Bone marrow (tissue), 2 donors: ENCODE results near the gene MMP27.
"Not testable (repeated sequence)": the region's sequence is repeated elsewhere in the genome, so short reads cannot be mapped to it uniquely, and the experiment has no call there.

Source experiments
- DNase-seq, 2 donors: peaks; one replicate each; lab custom pipeline; 2025; lab: John Stamatoyannopoulos, UW

The MMP27 gene

DNA sequence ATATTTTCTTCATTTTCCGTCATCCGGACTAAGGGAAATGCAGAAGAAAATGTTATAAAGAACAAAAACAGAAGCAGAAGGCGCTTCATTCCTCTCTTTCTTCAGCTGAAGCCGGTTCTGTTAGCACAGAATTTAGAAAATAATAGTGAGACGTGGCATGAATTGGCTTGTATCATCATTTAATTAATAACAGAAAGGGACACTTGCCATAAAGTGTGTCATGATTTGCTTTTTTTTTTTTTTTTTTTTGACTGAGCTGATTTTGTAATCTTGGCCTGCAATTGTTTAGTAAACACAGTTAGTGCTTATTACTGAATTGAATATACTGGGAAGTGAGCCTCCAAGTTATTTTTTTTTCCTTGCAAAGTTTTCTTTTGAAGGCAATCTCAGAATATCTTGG is at the start of gene MMP27:
Gene MMP27, minus strand, starts transcription at position 144 of the 400 bp plus-strand sequence. Its CDS starts 55 bp downstream, at position 89.
- DNase-seq: no peak

- no peak for DNase-seq
Observed at GRCh38 chr11:102753267-102753666, 47.7 kb upstream of the MMP27 start.

DNA sequence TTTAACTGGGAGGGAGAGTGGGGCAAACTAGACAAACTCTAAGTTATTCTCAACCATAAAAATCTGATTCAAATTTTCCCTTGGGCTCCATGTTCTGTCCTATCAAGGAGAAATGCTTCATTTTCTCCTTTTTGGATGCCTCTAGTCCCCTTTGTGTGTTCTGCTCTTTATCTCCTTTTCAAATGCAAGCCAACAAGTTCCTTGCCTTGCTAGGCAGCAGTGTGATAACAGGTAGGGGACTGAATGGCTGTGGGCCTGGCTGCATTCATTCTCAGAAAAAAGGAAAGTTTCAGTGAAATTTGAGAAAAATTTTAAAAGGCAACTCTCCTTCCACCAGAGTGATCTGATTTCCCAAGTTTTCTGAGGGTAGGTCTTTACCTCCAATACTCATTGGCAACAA is 46.1 kb upstream of the MMP27 start:
- no peak for DNase-seq

- DNase-seq: no peak
Observed at GRCh38 chr11:102749101-102749722, 43.6 kb upstream of the MMP27 start.

DNA sequence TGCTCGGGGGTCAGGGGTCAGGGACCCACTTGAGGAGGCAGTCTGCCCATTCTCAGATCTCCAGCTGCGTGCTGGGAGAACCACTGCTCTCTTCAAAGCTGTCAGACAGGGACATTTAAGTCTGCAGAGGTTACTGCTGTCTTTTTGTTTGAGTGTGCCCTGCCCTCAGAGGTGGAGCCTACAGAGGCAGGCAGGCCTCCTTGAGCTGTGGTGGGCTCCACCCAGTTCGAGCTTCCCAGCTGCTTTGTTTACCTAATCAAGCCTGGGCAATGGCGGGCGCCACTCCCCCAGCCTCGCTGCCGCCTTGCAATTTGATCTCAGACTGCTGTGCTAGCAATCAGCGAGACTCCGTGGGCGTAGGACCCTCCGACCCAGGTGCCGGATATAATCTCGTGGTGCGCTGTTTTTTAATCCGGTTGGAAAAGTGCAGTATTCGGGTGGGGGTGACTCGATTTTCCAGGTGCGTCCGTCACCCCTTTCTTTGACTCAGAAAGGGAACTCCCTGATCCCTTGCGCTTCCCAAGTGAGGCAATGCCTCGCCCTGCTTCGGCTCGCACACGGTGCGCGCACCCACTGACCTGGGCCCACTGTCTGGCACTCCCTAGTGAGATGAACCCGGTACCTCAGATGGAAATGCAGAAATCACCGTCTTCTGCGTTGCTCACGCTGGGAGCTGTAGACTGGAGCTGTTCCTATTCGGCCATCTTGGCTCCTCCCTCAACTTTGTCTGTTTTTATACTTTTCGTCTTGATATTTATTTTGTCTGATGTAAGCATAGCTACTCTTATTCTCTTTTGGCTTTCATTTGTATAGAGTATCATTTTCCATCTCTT is 41.4 kb upstream of the MMP27 start:
- DNase-seq: not testable (repeated sequence)

DNA sequence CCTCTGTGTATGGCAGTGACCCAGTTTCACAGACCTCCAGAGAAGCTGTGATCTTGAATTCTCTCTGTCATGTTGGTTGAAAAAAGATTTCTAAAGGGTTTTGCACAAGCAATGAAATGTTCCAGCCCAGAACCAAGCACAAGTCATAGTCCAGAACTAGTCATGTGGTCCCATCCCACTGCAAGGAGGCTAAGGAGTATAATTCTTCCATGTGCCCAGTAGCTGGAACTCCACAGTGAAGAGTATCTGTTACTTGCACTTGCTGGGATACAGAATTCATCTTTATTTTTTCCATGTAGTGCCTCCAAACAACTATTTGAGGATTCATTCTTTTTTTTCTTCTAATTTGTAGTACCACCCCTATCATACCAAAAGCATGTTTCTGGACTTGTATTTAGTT is 29.1 kb upstream of the MMP27 start:
- no peak for DNase-seq

GRCh38 chr11:102733232-102733875 is 27.8 kb upstream of the MMP27 start:
- peak in 1 of 2 donors; percentile 40 for DNase-seq

DNA sequence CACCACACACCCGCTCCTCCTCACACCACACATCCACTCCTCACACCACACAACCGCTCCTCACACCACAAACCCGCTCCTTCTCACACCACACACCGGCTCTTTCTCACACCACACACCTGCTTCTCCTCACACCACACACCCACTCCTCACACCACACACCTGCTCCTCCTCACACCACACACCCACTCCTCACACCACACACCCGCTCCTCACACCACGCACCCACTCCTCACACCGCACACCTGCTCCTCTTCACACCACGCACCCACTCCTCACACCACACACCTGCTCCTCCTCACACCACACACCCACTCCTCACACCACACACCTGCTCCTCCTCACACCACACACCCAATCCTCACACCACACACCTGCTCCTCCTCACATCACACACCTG is 25.4 kb upstream of the MMP27 start:
- not testable (repeated sequence) for DNase-seq

- no peak for DNase-seq
Observed at GRCh38 chr11:102729849-102730815, 24.6 kb upstream of the MMP27 start.

GRCh38 chr11:102727890-102728289 is 22.3 kb upstream of the MMP27 start:
- no peak for DNase-seq

DNA sequence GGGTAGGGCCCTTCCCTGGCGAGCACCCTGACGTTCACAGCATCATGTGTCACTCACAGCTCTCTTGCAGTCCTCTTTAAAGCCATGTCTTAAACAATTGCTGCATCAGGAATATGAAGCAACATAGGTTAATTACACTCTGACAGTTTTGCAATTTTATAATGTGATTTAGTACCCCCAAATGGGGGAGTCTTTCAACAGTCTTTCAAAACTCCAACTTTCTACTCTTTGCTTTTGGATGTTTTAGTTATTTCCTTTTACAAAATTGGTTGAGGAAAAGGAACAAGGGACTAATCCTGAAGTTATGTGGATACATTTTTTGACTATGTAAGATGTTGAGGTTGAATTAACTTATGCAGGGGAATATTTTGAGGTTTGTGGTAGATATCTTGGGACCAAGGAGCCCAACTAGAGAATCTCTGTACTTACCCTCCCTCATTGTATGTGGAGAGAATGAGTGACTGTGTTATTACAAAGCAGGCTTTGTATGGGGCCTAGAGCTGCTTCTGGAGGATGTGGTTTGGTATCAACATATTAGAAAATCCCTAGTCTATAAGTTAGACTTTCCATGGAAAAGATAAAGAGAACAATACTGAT is 19.4 kb upstream of the MMP27 start, which contains the start of gene MMP8:
Gene MMP8, minus strand, starts transcription at position 51 of the 597 bp plus-strand sequence. CDS start 99 bp downstream, outside the sequence.
- DNase-seq: no peak

DNA sequence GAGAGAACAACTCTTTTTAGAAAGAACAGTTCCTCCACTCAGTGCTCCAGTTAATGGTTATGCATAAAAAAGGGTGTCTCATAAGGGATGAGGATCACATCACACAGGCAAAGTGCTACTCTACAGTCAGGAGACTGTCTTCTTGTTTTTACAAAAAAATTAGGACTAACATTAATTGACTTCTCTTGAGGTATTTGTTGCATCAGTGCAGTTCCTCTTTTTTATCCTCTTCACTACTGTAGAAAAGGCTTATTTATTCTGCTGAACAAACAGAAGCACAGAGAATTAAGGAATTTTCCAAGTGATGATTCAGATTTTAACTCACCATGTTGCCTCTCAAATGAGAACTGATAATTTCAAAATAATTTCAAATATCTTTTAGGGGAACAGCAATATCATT is 17.3 kb upstream of the MMP27 start:
- DNase-seq: no peak

DNA sequence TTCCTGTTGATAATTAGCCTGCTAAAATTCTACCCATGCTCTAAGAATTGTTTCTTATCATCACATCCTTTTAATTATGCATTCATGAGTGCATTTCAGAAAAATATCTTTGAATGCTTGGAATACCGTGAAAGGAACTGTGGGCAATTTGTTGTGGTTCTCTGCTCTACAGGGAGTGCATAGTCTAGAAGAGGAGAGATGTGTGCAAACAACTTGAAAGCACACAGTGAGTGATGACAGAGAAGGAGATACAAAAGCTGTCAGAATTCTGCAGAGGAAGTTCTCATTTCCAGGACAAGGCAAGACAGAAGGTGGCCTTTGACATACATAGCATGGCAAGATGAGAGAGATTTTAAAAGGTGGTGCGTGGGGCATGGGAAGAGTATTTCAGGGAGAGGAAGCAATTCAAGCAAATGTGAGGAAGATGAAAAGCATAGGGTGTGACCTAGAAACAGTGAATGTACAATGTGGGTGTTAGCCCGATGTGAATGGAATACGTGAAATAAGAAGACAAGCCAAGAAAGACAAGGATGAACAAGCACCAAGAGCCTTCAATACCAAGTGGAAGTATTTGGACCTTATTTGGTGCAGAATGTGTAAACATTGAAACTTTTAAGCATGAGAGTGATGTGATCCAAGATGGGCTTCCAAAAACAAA is 14.2 kb upstream of the MMP27 start:
- DNase-seq: no peak

GRCh38 chr11:102717280-102717679 is 11.7 kb upstream of the MMP27 start:
- no peak for DNase-seq

GRCh38 chr11:102716527-102716926 is 11.0 kb upstream of the MMP27 start:
- no peak for DNase-seq

DNA sequence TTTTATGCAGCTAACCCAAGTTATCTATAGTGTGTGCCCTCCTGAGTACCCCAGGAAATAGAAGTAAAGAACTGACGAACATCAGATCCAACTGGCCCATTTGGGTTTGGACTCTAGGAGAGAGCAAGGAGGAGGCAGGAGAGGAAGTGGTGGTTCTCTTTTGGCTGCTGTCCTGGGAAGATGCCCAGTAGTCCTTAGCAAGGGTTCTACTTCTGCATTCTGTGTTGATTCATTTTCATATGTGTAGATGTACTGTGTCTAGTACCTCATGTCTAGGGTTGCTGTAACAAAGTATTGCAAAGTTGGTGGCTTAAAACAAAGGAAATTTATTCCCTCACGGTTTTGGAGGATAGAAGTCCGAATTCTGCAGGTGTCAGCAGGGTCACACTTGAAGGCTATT is 6.6 kb upstream of the MMP27 start:
- no peak for DNase-seq

DNA sequence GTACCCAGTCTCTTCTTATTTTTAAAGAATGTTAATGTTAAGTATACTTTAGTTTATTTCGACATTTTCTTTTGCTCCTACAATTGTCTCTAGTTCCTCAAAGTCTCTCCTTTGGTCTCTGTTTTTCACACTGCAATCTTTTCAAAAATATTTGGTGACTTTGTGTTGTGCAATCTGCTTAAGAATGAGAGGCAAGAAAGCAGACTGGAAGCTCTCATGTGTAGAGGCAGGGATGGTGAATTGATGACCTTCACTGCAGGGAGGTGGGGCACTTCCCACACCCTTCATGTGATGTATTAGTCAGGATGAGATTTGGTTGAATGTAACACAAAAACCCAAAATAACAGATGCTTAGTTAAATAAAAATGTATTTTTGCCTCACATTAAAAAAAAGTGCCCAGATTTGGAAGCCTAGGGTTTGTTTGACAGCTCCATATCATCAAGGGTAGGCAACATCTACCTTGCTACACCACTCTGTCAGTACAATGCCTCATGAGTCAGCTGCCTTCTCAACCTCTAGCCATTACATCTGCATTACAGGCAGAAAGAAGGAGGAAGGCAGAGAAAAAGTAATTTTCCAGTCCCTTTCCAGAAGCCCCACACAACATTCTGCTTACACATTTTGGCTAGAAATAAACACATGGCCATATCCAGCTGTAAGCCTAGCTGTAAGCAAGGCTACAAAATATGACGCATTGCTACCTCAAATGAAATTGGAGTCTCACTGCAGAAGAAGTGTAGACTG is 3.8 kb upstream of the MMP27 start:
- no peak for DNase-seq

- no peak for DNase-seq
Observed at GRCh38 chr11:102708654-102709053, 3.1 kb upstream of the MMP27 start.

DNA sequence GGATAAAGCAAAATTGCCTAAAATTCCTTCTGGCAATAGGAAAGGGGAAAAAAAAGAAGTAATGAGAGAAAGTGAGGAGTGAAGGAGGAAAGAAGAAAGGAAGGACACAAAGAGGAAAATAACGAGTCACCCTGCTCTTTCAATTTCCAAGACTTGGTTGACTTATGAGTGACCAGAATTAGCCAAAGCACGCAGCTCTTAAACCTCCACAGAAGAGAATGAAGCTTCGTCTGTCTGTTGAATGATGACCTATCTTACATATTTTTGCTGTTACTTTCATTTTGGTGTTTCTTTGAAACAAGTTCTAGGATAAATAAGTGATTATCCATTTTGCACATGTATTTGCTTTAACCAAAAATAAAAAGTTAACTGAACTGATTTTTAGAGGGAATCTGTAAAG is 728 bp downstream of the MMP27 start:
- no peak for DNase-seq
